Measurements from ENCODE around the gene CCDC107. TPM values are rescaled to one million over a fixed set of nuclear protein-coding genes. Genes with fewer than 3 reads are reported as not detected.

The CCDC107 gene
- total RNA-seq, 1 donor from 2014 or later: 17.2 TPM

DNA sequence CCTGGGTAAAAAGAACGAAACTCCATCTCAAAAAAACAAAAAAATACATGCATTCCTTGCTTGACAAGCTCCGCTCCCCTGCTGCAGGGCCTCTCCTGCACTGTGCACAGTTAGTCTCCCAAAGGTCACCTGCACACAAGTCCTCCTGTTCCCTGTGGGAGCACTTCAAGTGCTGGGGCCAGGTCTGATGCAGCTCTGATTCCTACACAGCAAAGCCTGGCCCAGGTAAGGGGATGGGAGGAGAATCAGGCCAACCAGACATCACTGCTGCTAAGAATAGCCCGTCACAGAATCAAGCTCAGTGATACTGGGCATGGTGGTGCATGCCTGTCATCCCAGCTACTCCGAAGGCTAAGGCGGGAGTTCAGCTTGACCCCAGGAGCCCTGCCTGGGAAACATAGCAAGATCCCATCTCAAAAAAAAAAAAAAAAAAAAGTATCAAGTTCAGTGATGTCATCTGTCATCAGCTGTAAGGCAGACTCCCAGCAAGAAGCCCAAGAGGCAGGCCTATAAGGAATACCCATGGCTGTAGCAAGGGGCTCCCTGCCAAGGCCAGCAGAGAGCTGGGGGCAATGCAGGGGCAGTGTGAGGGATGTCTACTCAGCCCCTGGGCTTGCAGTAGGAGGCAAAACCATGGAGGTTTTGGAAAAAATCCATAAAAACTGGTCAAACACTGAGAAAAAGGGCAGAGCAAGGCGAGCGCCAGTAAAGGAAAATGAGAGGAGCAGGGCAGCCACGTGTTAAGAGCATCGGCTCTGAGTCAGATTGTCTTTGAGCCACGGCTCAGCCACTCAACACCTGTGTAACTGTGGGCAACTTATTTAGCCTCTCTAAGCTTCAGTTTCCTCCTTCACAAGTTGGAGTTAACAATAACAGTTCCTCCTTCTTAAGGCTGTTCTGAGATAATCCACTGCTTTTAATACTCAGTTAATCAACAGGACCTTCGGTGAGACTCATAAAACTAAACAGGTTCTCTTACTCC, 28.4 kb downstream of the CCDC107 start:
- no peaks in the 10 kb centered on the region for H3K9me3 ChIP-seq
- DNase-seq (ENCODE audit: extremely low spot score in 2 of 2): no peak
- H3K36me3 ChIP-seq: peaks cover 0 to 11% of the 10 kb centered on the region in 2 donors
- intact Hi-C loops (cut with DNase I): no loop called here
- H3K27ac ChIP-seq: peak overlapping the region; percentile 1
- TF ChIP-seq, protein P1, sequence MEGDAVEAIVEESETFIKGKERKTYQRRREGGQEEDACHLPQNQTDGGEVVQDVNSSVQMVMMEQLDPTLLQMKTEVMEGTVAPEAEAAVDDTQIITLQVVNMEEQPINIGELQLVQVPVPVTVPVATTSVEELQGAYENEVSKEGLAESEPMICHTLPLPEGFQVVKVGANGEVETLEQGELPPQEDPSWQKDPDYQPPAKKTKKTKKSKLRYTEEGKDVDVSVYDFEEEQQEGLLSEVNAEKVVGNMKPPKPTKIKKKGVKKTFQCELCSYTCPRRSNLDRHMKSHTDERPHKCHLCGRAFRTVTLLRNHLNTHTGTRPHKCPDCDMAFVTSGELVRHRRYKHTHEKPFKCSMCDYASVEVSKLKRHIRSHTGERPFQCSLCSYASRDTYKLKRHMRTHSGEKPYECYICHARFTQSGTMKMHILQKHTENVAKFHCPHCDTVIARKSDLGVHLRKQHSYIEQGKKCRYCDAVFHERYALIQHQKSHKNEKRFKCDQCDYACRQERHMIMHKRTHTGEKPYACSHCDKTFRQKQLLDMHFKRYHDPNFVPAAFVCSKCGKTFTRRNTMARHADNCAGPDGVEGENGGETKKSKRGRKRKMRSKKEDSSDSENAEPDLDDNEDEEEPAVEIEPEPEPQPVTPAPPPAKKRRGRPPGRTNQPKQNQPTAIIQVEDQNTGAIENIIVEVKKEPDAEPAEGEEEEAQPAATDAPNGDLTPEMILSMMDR (IDR thresholded peaks at IDR 0.05): no peak
- TF ChIP-seq POLR2A (IDR thresholded peaks at IDR 0.05) (no peak), POLR2AphosphoS5 (IDR thresholded peaks at IDR 0.05; ENCODE audit: insufficient read depth in 1 of 2, low read depth in 1 of 2) (no peak)
- peaks cover 32% of the 10 kb centered on the region for H3K4me1 ChIP-seq
- H3K27me3 ChIP-seq: no peaks in the 10 kb centered on the region
- peak overlapping the region; percentile 79 to 90 for H3K4me3 ChIP-seq

DNA sequence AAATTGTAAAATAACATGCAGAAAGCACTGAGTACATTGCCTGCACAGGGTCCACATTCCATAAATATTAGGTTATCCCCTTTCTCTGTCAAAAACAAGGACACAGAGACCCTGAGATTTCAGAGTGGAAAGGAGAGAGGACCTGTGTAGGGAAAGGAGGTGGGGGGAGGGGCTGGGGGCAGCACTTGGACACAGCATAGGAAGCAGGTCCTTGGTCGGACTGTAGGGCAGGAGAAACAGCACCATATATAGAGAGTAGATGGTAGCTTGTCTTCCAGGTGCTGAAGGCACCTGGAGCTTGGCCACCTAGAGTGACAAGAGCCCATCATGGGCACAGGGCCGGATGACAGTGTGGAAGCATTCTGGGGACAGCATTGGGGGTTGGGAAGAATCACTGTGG, 29.2 kb downstream of the CCDC107 start:
- no peaks in the 10 kb centered on the region for H3K9me3 ChIP-seq
- no peaks in the 10 kb centered on the region for H3K27me3 ChIP-seq
- no peak for DNase-seq (ENCODE audit: extremely low spot score in 2 of 2)
- peaks cover 32% of the 10 kb centered on the region for H3K4me1 ChIP-seq
- intact Hi-C loops (cut with DNase I): no loop called here
- peak overlapping the region; percentile 79 to 90 for H3K4me3 ChIP-seq
- TF ChIP-seq, protein P1 (IDR thresholded peaks at IDR 0.05): no peak
- TF ChIP-seq POLR2A (IDR thresholded peaks at IDR 0.05) (no peak), POLR2AphosphoS5 (IDR thresholded peaks at IDR 0.05; ENCODE audit: insufficient read depth in 1 of 2, low read depth in 1 of 2) (no peak)
- H3K36me3 ChIP-seq: peaks cover 0 to 11% of the 10 kb centered on the region in 2 donors
- peak overlapping the region; percentile 96 for H3K27ac ChIP-seq

DNA sequence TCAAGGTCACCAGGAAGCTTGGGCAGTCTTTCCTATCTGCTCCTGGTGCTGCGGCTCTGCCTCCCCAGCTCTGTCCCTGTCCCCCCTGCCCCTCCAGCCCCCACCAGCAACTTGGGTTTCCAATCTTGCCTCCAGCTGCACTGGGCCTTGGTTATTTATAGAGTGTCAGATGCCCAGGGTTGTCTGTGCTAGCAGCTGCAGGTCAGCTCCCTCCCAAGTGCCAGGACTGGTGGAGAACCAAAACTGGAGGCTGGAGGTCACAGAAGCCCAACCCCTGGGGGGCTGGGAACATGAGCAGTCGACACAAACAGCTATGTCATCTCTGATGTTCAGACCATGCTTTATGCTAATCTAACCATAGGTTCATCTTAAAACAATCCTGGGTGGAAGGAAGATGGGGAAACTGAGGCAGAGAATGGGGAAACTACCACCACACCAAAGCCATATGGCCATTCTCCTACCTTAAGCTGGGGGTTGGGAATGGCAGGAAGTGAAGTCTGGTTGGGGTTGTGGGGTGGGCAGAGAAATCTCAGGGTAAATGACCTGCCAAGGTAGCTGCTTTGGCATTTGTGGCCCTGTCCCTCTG, 30.0 kb downstream of the CCDC107 start:
- peak overlapping the region; percentile 79 to 90 for H3K4me3 ChIP-seq
- H3K27ac ChIP-seq: peak overlapping the region; percentile 96
- H3K36me3 ChIP-seq: peaks cover 0 to 11% of the 10 kb centered on the region in 2 donors
- H3K27me3 ChIP-seq: no peaks in the 10 kb centered on the region
- H3K4me1 ChIP-seq: peaks cover 32% of the 10 kb centered on the region
- intact Hi-C loops (cut with DNase I): no loop called here
- TF ChIP-seq, protein P1 (IDR thresholded peaks at IDR 0.05): no peak
- no peak for TF ChIP-seq POLR2A (IDR thresholded peaks at IDR 0.05)
- no peak for TF ChIP-seq POLR2AphosphoS5 (IDR thresholded peaks at IDR 0.05; ENCODE audit: insufficient read depth in 1 of 2, low read depth in 1 of 2)
- DNase-seq (ENCODE audit: extremely low spot score in 2 of 2): no peak
- H3K9me3 ChIP-seq: no peaks in the 10 kb centered on the region

DNA sequence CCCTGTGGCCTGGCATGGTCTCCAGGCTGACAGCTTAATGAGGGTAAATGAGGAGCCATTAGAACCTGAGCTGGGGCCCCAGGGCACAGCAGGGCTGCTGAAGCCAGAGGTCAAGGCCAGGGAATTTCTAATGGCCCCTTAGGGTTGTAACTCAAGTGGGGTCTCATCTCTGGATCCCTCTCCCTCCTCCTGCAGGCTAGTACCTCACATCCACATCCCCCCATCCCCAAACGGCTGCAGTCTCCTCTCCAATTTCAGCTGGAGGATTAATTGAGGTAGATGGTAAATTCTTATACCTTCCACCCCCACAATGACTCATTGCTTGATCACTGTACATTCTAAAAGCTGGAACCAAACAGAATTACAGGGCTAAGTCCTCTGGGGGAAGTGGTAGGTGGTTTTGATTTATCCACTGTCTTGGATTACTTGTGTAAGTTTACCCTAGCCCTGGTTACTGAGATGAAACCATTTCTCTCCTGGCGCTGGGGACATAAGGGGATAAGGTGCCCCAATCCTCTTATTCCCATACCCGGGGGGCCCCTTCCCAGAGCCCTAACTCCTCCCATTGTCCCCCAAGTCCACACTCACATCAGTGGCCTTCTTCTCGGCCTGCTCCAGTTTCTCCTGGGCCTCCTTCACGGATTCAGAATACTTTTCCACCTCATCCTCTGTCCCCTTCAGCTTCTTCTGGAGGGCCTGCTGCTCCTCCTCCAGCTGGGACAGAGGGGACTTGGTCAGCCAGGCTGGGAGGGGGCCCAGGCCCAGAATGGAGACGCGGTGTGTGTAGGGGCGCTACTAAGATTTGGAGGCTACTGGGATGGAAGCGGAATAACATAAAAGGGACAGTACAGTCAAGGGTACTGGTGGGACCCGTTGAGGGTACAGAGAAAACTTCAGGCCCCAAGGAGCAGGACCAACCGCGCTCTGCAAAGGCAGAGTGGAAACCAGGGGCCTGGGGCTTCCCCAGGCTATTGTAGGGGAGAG, 30.8 kb downstream of the CCDC107 start:
- H3K4me3 ChIP-seq: peak overlapping the region; percentile 79 to 90
- H3K9me3 ChIP-seq: no peaks in the 10 kb centered on the region
- TF ChIP-seq, protein P1 (IDR thresholded peaks at IDR 0.05): no peak
- no peak for TF ChIP-seq POLR2AphosphoS5 (IDR thresholded peaks at IDR 0.05; ENCODE audit: insufficient read depth in 1 of 2, low read depth in 1 of 2)
- TF ChIP-seq POLR2A (IDR thresholded peaks at IDR 0.05): no peak
- peaks cover 32% of the 10 kb centered on the region for H3K4me1 ChIP-seq
- no peaks in the 10 kb centered on the region for H3K27me3 ChIP-seq
- peak overlapping the region; percentile 96 for H3K27ac ChIP-seq
- intact Hi-C loops (cut with DNase I): no loop called here
- H3K36me3 ChIP-seq: peaks cover 0 to 11% of the 10 kb centered on the region in 2 donors
- DNase-seq (ENCODE audit: extremely low spot score in 2 of 2): no peak
